Fibroblast of lung (primary cell): ENCODE data around the gene PRSS37. TPM values are rescaled to one million over a fixed set of nuclear protein-coding genes. Genes with fewer than 3 reads are reported as not detected.

ENCODE experiments used
- DNase-seq, 2 donors: peaks; one replicate each; pipeline versions ENCODE4 v3.0.0 to v3.0.0-alpha.2; 2010; ENCODE audit warnings: low read depth in 2 of 2
- H2AFZ ChIP-seq: 2 replicates; pipeline ENCODE4 v1.5.1; 2012; ENCODE audit warnings: low read length, control low read depth, inconsistent platforms
- H3K27ac ChIP-seq: 2 replicates; pipeline ENCODE4 v1.5.1; 2011; ENCODE audit warnings: low read length, control low read depth; ENCODE audit not compliant: insufficient read depth
- H3K27me3 ChIP-seq: 2 replicates; pipeline ENCODE4 v1.5.1; 2011; ENCODE audit warnings: mild to moderate bottlenecking, low read length; ENCODE audit not compliant: control insufficient read depth, insufficient read depth
- H3K36me3 ChIP-seq: 2 replicates; pipeline ENCODE4 v1.5.1; 2011; ENCODE audit warnings: low read length; ENCODE audit not compliant: control insufficient read depth, insufficient read depth
- H3K4me1 ChIP-seq: 2 replicates; pipeline ENCODE4 v1.5.1; 2011; ENCODE audit warnings: low read length; ENCODE audit not compliant: control insufficient read depth, insufficient read depth; ENCODE audit errors: extremely low read depth
- H3K4me2 ChIP-seq: 2 replicates; pipeline ENCODE4 v1.5.1; 2011; ENCODE audit warnings: low read length, control low read depth; ENCODE audit not compliant: insufficient read depth; ENCODE audit errors: extremely low read depth
- H3K4me3 ChIP-seq, 4 experiments: fragments of 200-600 bp in 1 of 4; sonication (generic) in 1 of 4; replicated peaks in 1 of 4; 2 replicates each; pipeline ENCODE4 v1.5.1; 2011 to 2016; ENCODE audit warnings: low read length in 4 of 4, low read depth in 3 of 4, mild to moderate bottlenecking in 3 of 4, control low read depth in 2 of 4, inconsistent platforms in 1 of 4, mixed read lengths in 1 of 4; ENCODE audit not compliant: insufficient read depth in 1 of 4; ENCODE audit errors: control extremely low read depth in 1 of 4
- H3K79me2 ChIP-seq: 2 replicates; pipeline ENCODE4 v1.5.1; 2012; ENCODE audit warnings: mild to moderate bottlenecking, low read length, inconsistent platforms; ENCODE audit not compliant: control insufficient read depth, insufficient read depth
- H3K9ac ChIP-seq: 2 replicates; pipeline ENCODE4 v1.5.1; 2011; ENCODE audit warnings: mild to moderate bottlenecking, low read length, control low read depth; ENCODE audit not compliant: insufficient read depth
- H3K9me3 ChIP-seq: 2 replicates; pipeline ENCODE4 v1.5.1; 2012; ENCODE audit warnings: low read depth, low read length; ENCODE audit not compliant: control insufficient read depth, insufficient read depth
- H4K20me1 ChIP-seq: 2 replicates; pipeline ENCODE4 v1.5.1; 2011; ENCODE audit warnings: low read length; ENCODE audit not compliant: control insufficient read depth, insufficient read depth; ENCODE audit errors: extremely low read depth
- CTCF ChIP-seq, 2 donors: IDR thresholded peaks in 1 of 2; conservative IDR thresholded peaks in 1 of 2; 1 replicate in 1 of 2; 2 replicates in 1 of 2; pipeline ENCODE4 v1.5.1; 2011 to 2012; ENCODE audit warnings: low read length in 2 of 2, control low read depth in 1 of 2, inconsistent platforms in 1 of 2, low read depth in 1 of 2, mild to moderate bottlenecking in 1 of 2
- EZH2 ChIP-seq: IDR thresholded peaks from 2 replicates; pipeline ENCODE4 v1.5.1; 2012; ENCODE audit warnings: low read length, control low read depth, mild to moderate bottlenecking; ENCODE audit errors: missing control alignments
- polyA minus RNA-seq: library from RNA; depleted of rRNA, polyadenylated mRNA; stranded (reverse); fragments of >200 nt; gene quantifications from 2 replicates; pipeline ENCODE4 v1.2.3, GENCODE V29; 2011; ENCODE audit warnings: low replicate concordance
- polyA plus RNA-seq, 2 donors: library from polyadenylated mRNA; depleted of rRNA in 1 of 2; stranded (reverse) in 1 of 2; unstranded in 1 of 2; fragments of >200 nt; gene quantifications; 2 replicates each; pipeline ENCODE4 v1.2.1, GENCODE V29; 2011 to 2012; ENCODE audit warnings: missing spikeins in 1 of 2
- total RNA-seq: library from RNA; depleted of rRNA; stranded (reverse); fragments of >200 nt; gene quantifications from 2 replicates; pipeline ENCODE4 v1.2.1, GENCODE V29; 2014

Gene PRSS37
- not detected in 2 replicates for total RNA-seq
- polyA plus RNA-seq = not detected in 2 replicates
- not detected in 2 replicates for polyA plus RNA-seq (2012)
- polyA minus RNA-seq = not detected in 2 replicates

- H3K4me3 ChIP-seq = no peak within 1 kb of the TSS
- H3K36me3 ChIP-seq = no peaks in the 10 kb centered on the region
- no peaks in the 10 kb centered on the region for H3K4me1 ChIP-seq
- no peak within 1 kb of the TSS for H3K27ac ChIP-seq
- H3K27me3 ChIP-seq = no peaks in the 10 kb centered on the region
- no peaks in the 10 kb centered on the region for H3K9me3 ChIP-seq
- H2AFZ ChIP-seq = no peak within 1 kb of the TSS
- no peak within 1 kb of the TSS for H3K4me2 ChIP-seq
- H4K20me1 ChIP-seq = no peaks in the 10 kb centered on the region
- no peak for DNase-seq
- TF ChIP-seq EZH2 (no peak), CTCF (conservative IDR thresholded peaks at IDR 0.05 in 1 of 2, IDR thresholded peaks at IDR 0.05 in 1 of 2; ENCODE audit: low read depth in 1 of 2, low read length in 2 of 2) (no peak)
- no peaks in the 10 kb centered on the region for H3K79me2 ChIP-seq
- H3K9ac ChIP-seq = no peak within 1 kb of the TSS
These were observed at the start of gene PRSS37 for GRCh38 chr7:141841385-141841784. PRSS37 (minus strand) TSS chr7:141841485; CDS start chr7:141841049, 436 bp downstream.

- Histone ChIP-seq H3K27me3 (no peaks in the 10 kb centered on the region), H3K27ac (no peak overlapping the region), H3K4me1 (no peaks in the 10 kb centered on the region), H3K36me3 (no peaks in the 10 kb centered on the region), H2AFZ (no peak overlapping the region), H3K9ac (no peak overlapping the region), H3K4me3 (no peak overlapping the region), H3K9me3 (no peaks in the 10 kb centered on the region), H3K79me2 (no peaks in the 10 kb centered on the region), H3K4me2 (no peak overlapping the region), H4K20me1 (no peaks in the 10 kb centered on the region)
- DNase-seq = no peak
- TF ChIP-seq CTCF (conservative IDR thresholded peaks at IDR 0.05 in 1 of 2, IDR thresholded peaks at IDR 0.05 in 1 of 2; ENCODE audit: low read depth in 1 of 2, low read length in 2 of 2) (no peak), EZH2 (no peak)
These were observed 48.0 kb upstream of the PRSS37 start for GRCh38 chr7:141889321-141889720.

- H3K36me3 ChIP-seq = no peaks in the 10 kb centered on the region
- H3K27me3 ChIP-seq = no peaks in the 10 kb centered on the region
- no peak for DNase-seq
- no peak overlapping the region for H3K9ac ChIP-seq
- H4K20me1 ChIP-seq = no peaks in the 10 kb centered on the region
- no peak overlapping the region for H3K27ac ChIP-seq
- no peak overlapping the region for H2AFZ ChIP-seq
- no peaks in the 10 kb centered on the region for H3K9me3 ChIP-seq
- no peak overlapping the region for H3K4me3 ChIP-seq
- H3K4me1 ChIP-seq = no peaks in the 10 kb centered on the region
- no peak for TF ChIP-seq EZH2
- no peak overlapping the region for H3K4me2 ChIP-seq
- no peaks in the 10 kb centered on the region for H3K79me2 ChIP-seq
These were observed 43.4 kb upstream of the PRSS37 start for GRCh38 chr7:141884539-141885225.
